PC-3 (cell line): Measurements from ENCODE around the gene TRAF3IP3. TPM values are rescaled to one million over a fixed set of nuclear protein-coding genes. Genes with fewer than 3 reads are reported as not detected.

Experiments
- ATAC-seq: fragments of 200-7000 bp; cut with Tn5 transposase; 2 replicates; pipeline ENCODE4 v1.9.1; 2020; ENCODE audit warnings: mild to moderate bottlenecking, moderate library complexity
- BruUV-seq: library from RNA; stranded (reverse); fragments of 400-500 nt; replicated peaks from 2 replicates; lab custom pipeline; 2021; lab: Mats Ljungman, UMichigan
- CTCF ChIA-PET: fragments of 300-600 bp; sonication (Branson Sonifier 250); formaldehyde crosslinking; loops from one replicate; lab custom pipeline; 2022; ENCODE audit warnings: antibody characterized with exemption; lab: Charles Lee
- POLR2A ChIA-PET: fragments of 300-600 bp; sonication (Branson Sonifier 250); formaldehyde crosslinking; loops from one replicate; lab custom pipeline; 2022; ENCODE audit warnings: antibody characterized with exemption; ENCODE audit not compliant: unreplicated experiment; lab: Charles Lee
- DNase-seq: peaks from one replicate; pipeline ENCODE4 v3.0.0-alpha.2; 2015
- H2AFZ ChIP-seq: fragments of 300-600 bp; sonication (generic); 2 replicates; pipeline ENCODE4 v1.6.0; 2016; ENCODE audit warnings: antibody characterized with exemption, low read length
- H3F3A ChIP-seq: fragments of 300-600 bp; sonication (generic); one replicate; pipeline ENCODE4 v1.6.0; 2017; ENCODE audit warnings: antibody characterized with exemption, low read length, control low read depth, mild to moderate bottlenecking; ENCODE audit not compliant: unreplicated experiment
- H3K27ac ChIP-seq: fragments of 300-600 bp; sonication (generic); 2 replicates; pipeline ENCODE4 v1.5.1; 2016; ENCODE audit warnings: mild to moderate bottlenecking, low read length
- H3K27me3 ChIP-seq: fragments of 300-600 bp; sonication (generic); 2 replicates; pipeline ENCODE4 v1.6.1; 2016; ENCODE audit warnings: low read length, mixed read lengths
- H3K36me3 ChIP-seq: fragments of 300-600 bp; sonication (generic); 2 replicates; pipeline ENCODE4 v1.6.1; 2016; ENCODE audit warnings: low read depth, mixed run types, low read length, mixed read lengths
- H3K4me1 ChIP-seq: fragments of 300-600 bp; sonication (generic); 2 replicates; pipeline ENCODE4 v1.5.1; 2016; ENCODE audit warnings: low read length; ENCODE audit not compliant: insufficient read depth
- H3K4me2 ChIP-seq: fragments of 300-600 bp; sonication (generic); 2 replicates; pipeline ENCODE4 v1.6.0; 2016; ENCODE audit warnings: low read length
- H3K4me3 ChIP-seq: fragments of 300-600 bp; sonication (generic); 2 replicates; pipeline ENCODE4 v1.5.1; 2016; ENCODE audit warnings: mild to moderate bottlenecking, low read length, mixed read lengths
- H3K79me2 ChIP-seq: fragments of 300-600 bp; sonication (generic); 2 replicates; pipeline ENCODE4 v1.6.1; 2017; ENCODE audit warnings: low read length, mixed read lengths
- H3K9ac ChIP-seq: fragments of 300-600 bp; sonication (generic); 2 replicates; pipeline ENCODE4 v1.6.0; 2016; ENCODE audit warnings: mild to moderate bottlenecking, low read length
- H3K9me2 ChIP-seq: fragments of 300-600 bp; sonication (generic); replicated peaks from 2 replicates; pipeline ENCODE4 v1.6.1; 2016; ENCODE audit warnings: mixed run types, low read length, mixed read lengths
- H3K9me3 ChIP-seq: fragments of 300-600 bp; sonication (generic); 2 replicates; pipeline ENCODE4 v1.6.1; 2016; ENCODE audit warnings: low read length, mixed read lengths
- H4K20me1 ChIP-seq: fragments of 300-600 bp; sonication (generic); 2 replicates; pipeline ENCODE4 v1.6.1; 2016; ENCODE audit warnings: low read length, mixed read lengths
- EZH2 ChIP-seq: fragments of 300-600 bp; sonication (generic); IDR thresholded peaks from one replicate; pipeline ENCODE4 v1.6.1; 2017; ENCODE audit warnings: antibody characterized with exemption, mild to moderate bottlenecking, low read length; ENCODE audit not compliant: unreplicated experiment
- EZH2phosphoT487 ChIP-seq: fragments of 300-600 bp; sonication (generic); IDR thresholded peaks from 2 replicates; pipeline ENCODE4 v1.6.1; 2018; ENCODE audit warnings: mild to moderate bottlenecking, antibody characterized with exemption, low read length, borderline replicate concordance
- intact Hi-C: fragments of 100-400 bp; cut with micrococcal nuclease; formaldehyde crosslinking; loops from 2 replicates; pipeline ENCODE4 v1.9.0; 2023
- total RNA-seq: library from RNA; depleted of rRNA; stranded (reverse); fragments of >200 nt; gene quantifications from 2 replicates; pipeline ENCODE4 v1.2.3, GENCODE V29; 2014
- TF ChIP-seq, protein P1 (sequence below): fragments of 300-600 bp; sonication (generic); conservative IDR thresholded peaks from 2 replicates; pipeline ENCODE4 v1.5.1; 2017; ENCODE audit warnings: antibody characterized with exemption, low read depth, mild to moderate bottlenecking, low read length

The TRAF3IP3 gene
- total RNA-seq, 1 experiment from 2014 or later = not detected

- intact Hi-C loops = no loop called here
- CTCF ChIA-PET = no interaction called here
- no TSS peak for BruUV-seq
Measured at GRCh38 chr1:209756615-209757445, 977 bp downstream of the TRAF3IP3 start.

GRCh38 chr1:209758400-209758799, 2.5 kb downstream of the TRAF3IP3 start:
- no peak for TF ChIP-seq EZH2
- TF ChIP-seq EZH2phosphoT487 = no peak
- TF ChIP-seq, protein P1, sequence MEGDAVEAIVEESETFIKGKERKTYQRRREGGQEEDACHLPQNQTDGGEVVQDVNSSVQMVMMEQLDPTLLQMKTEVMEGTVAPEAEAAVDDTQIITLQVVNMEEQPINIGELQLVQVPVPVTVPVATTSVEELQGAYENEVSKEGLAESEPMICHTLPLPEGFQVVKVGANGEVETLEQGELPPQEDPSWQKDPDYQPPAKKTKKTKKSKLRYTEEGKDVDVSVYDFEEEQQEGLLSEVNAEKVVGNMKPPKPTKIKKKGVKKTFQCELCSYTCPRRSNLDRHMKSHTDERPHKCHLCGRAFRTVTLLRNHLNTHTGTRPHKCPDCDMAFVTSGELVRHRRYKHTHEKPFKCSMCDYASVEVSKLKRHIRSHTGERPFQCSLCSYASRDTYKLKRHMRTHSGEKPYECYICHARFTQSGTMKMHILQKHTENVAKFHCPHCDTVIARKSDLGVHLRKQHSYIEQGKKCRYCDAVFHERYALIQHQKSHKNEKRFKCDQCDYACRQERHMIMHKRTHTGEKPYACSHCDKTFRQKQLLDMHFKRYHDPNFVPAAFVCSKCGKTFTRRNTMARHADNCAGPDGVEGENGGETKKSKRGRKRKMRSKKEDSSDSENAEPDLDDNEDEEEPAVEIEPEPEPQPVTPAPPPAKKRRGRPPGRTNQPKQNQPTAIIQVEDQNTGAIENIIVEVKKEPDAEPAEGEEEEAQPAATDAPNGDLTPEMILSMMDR = no peak
- no peaks in the 10 kb centered on the region for H3K4me1 ChIP-seq
- ATAC-seq (no peak), DNase-seq (no peak)
- H3K27me3 ChIP-seq = no peaks in the 10 kb centered on the region
- H3K9ac ChIP-seq = no peak overlapping the region
- intact Hi-C loops = no loop called here
- no peak overlapping the region for H3K4me2 ChIP-seq
- no peaks in the 10 kb centered on the region for H3K79me2 ChIP-seq
- POLR2A ChIA-PET = no interaction called here
- no peaks in the 10 kb centered on the region for H3K9me3 ChIP-seq
- no peaks in the 10 kb centered on the region for H3F3A ChIP-seq
- H3K36me3 ChIP-seq = no peaks in the 10 kb centered on the region
- H3K27ac ChIP-seq = no peak overlapping the region
- no peaks in the 10 kb centered on the region for H3K9me2 ChIP-seq
- H4K20me1 ChIP-seq = no peaks in the 10 kb centered on the region
- CTCF ChIA-PET = no interaction called here
- BruUV-seq = no TSS peak
- H3K4me3 ChIP-seq = no peak overlapping the region
- no peak overlapping the region for H2AFZ ChIP-seq

More at GRCh38 chr1:209756615-209757445, 977 bp downstream of the TRAF3IP3 start:
- no peaks in the 10 kb centered on the region for H3K27me3 ChIP-seq
- no peaks in the 10 kb centered on the region for H3K4me1 ChIP-seq
- no peak for DNase-seq
- no peaks in the 10 kb centered on the region for H3K79me2 ChIP-seq
- no peak overlapping the region for H2AFZ ChIP-seq
- H4K20me1 ChIP-seq = no peaks in the 10 kb centered on the region
- ATAC-seq = no peak
- H3K36me3 ChIP-seq = no peaks in the 10 kb centered on the region
- H3K9ac ChIP-seq = no peak overlapping the region
- no peaks in the 10 kb centered on the region for H3K9me3 ChIP-seq
- no peak overlapping the region for H3K27ac ChIP-seq
- H3K4me2 ChIP-seq = no peak overlapping the region
- TF ChIP-seq, protein P1 = no peak
- TF ChIP-seq EZH2 (no peak), EZH2phosphoT487 (no peak)
- H3F3A ChIP-seq = no peaks in the 10 kb centered on the region
- H3K9me2 ChIP-seq = no peaks in the 10 kb centered on the region
- POLR2A ChIA-PET = no interaction called here
- no peak overlapping the region for H3K4me3 ChIP-seq

- TF ChIP-seq EZH2phosphoT487 (no peak), EZH2 (no peak)
- TF ChIP-seq, protein P1 = no peak
- Histone ChIP-seq H3K27ac (no peak overlapping the region), H3K4me1 (no peaks in the 10 kb centered on the region), H3K36me3 (no peaks in the 10 kb centered on the region), H3K4me2 (no peak overlapping the region), H3K4me3 (no peak overlapping the region), H3K9me3 (no peaks in the 10 kb centered on the region), H3K9me2 (no peaks in the 10 kb centered on the region), H3K9ac (no peak overlapping the region), H2AFZ (no peak overlapping the region), H3K79me2 (no peaks in the 10 kb centered on the region), H3K27me3 (no peaks in the 10 kb centered on the region), H3F3A (no peaks in the 10 kb centered on the region), H4K20me1 (no peaks in the 10 kb centered on the region)
- no TSS peak for BruUV-seq
- ChIA-PET CTCF (no interaction called here), POLR2A (no interaction called here)
- intact Hi-C loops = no loop called here
- no peak for ATAC-seq
- no peak for DNase-seq
Measured at GRCh38 chr1:209759829-209760359, 4.0 kb downstream of the TRAF3IP3 start.
